Vagina (tissue), 2 donors: ENCODE data around the gene KRTAP4-16.
"Not testable (repeated sequence)": the region's sequence is repeated elsewhere in the genome, so short reads cannot be mapped to it uniquely, and the experiment has no call there.

Source experiments
- POLR2A ChIP-seq, 2 donors: fragments of 450-650 bp; IDR thresholded peaks; one replicate each; pipeline ENCODE4 v1.6.1; 2017; ENCODE audit warnings: antibody characterized with exemption in 2 of 2, mild to moderate bottlenecking in 2 of 2, moderate library complexity in 2 of 2
- POLR2AphosphoS5 ChIP-seq, 2 donors: sonication (generic); formaldehyde crosslinking; IDR thresholded peaks; one replicate each; pipeline ENCODE4 v1.9.0; 2017; ENCODE audit warnings: antibody characterized with exemption in 2 of 2, mild to moderate bottlenecking in 2 of 2, low read depth in 1 of 2; ENCODE audit not compliant: insufficient read depth in 1 of 2
- TF ChIP-seq, protein P1 (sequence below), 3 experiments: fragments of 450-650 bp in 2 of 3; fragments of 200-600 bp in 1 of 3; sonication (generic) in 1 of 3; IDR thresholded peaks; one replicate each; pipeline ENCODE4 v1.5.1; 2017 to 2019; ENCODE audit warnings: antibody characterized with exemption in 3 of 3, mild to moderate bottlenecking in 2 of 3, moderate library complexity in 2 of 3

DNA sequence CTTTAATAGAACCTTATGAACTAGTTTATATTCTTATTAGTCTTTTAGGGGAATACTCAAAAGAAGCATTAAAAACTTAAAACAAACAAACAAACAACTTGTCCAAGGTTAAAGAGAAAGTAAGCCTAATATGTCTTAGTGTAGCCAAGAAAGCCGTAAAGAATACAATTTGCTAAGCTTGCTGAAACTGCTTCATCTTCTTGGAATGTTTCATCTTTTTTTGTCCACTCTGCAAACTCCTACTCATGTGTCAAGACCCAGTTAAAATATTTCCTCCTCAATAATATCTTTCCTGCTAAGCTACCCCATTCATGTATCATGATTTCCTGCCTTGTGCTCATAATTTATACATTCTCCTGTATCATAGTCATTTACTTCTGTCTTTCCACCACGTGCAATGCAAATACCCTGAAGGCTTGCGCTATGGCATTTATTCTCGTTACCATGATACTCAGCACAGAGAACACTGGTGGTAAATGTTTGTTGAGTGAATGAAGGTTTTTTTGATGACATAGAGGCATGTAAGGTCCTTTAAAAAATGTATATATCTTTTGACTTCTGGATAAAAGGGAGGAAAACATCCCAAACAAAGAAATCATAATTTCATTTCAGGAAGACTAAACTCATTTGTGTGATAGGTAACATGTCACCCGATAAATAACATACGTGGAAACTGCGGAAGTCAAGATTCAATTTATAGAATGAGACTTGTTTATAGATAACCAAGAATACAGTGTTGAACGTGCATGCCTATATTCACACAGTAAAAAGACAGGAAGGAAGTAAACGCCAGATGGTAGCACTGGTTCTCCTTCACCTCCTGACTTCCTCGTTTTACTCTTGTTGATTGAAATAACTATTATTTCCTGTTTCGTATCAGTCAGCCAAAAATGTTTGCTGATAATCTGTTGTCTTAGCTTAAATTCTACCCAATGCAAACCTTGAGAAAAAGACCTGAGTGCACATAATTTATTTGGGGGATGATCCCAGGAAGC, 18.0 kb upstream of the KRTAP4-16 start:
- TF ChIP-seq POLR2AphosphoS5 (IDR thresholded peaks at IDR 0.05; ENCODE audit: insufficient read depth in 1 of 2, low read depth in 1 of 2); POLR2A (IDR thresholded peaks at IDR 0.05): not testable (repeated sequence)
- TF ChIP-seq, protein P1, sequence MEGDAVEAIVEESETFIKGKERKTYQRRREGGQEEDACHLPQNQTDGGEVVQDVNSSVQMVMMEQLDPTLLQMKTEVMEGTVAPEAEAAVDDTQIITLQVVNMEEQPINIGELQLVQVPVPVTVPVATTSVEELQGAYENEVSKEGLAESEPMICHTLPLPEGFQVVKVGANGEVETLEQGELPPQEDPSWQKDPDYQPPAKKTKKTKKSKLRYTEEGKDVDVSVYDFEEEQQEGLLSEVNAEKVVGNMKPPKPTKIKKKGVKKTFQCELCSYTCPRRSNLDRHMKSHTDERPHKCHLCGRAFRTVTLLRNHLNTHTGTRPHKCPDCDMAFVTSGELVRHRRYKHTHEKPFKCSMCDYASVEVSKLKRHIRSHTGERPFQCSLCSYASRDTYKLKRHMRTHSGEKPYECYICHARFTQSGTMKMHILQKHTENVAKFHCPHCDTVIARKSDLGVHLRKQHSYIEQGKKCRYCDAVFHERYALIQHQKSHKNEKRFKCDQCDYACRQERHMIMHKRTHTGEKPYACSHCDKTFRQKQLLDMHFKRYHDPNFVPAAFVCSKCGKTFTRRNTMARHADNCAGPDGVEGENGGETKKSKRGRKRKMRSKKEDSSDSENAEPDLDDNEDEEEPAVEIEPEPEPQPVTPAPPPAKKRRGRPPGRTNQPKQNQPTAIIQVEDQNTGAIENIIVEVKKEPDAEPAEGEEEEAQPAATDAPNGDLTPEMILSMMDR (IDR thresholded peaks at IDR 0.05) = not testable (repeated sequence)
